Suprapubic skin (tissue), 3 donors: ENCODE results near the gene ENDOU.

Source experiments
- POLR2AphosphoS5 ChIP-seq, 3 donors: sonication (generic); formaldehyde crosslinking; IDR thresholded peaks; one replicate each; pipeline ENCODE4 v1.6.1; 2017; ENCODE audit warnings: antibody characterized with exemption in 3 of 3
- TF ChIP-seq, protein P1 (sequence below), 2 donors: fragments of 200-600 bp in 1 of 2; fragments of 450-650 bp in 1 of 2; sonication (generic) in 1 of 2; IDR thresholded peaks; one replicate each; pipeline ENCODE4 v1.5.1; 2016 to 2019; ENCODE audit warnings: antibody characterized with exemption in 2 of 2, mild to moderate bottlenecking in 1 of 2, moderate library complexity in 1 of 2

DNA sequence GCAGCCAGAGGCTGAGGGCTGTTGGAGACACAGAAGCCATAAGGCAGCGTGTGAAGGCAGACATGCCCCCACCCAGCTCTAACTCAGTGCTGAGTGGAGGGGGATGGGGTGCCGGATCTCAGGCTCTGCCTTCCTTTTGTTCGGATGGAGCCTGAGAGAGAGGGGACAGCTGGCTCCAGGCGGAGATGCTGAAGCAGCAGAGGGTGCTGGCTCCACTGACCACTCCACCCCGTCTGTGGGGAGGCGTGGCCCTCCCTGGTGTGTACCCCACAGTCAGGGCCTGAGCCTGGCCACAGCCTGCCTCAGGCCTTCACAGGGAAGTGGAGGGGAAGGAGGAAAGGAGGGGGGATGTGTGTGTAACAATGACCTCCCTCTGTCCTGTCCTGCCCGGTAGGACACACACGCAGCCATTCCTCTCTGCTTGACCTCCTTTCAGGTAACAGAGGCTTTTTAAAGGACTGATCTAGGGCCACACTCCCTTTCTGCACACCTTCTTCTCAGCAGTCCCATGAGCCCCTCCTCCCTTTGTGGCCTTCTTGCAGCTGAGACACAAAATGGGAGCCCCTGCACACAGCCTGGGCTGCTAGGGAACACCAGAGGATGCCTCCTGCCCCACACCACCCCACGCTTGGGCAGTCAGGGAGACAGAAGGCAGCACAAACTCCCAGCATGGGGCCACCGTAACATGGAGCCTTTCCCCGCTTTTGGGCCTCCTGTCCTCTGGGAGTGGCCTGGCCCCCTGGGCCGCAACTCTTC is 9.6 kb upstream of the ENDOU start:
- no peak for TF ChIP-seq POLR2AphosphoS5 (IDR thresholded peaks at IDR 0.05)
- TF ChIP-seq, protein P1, sequence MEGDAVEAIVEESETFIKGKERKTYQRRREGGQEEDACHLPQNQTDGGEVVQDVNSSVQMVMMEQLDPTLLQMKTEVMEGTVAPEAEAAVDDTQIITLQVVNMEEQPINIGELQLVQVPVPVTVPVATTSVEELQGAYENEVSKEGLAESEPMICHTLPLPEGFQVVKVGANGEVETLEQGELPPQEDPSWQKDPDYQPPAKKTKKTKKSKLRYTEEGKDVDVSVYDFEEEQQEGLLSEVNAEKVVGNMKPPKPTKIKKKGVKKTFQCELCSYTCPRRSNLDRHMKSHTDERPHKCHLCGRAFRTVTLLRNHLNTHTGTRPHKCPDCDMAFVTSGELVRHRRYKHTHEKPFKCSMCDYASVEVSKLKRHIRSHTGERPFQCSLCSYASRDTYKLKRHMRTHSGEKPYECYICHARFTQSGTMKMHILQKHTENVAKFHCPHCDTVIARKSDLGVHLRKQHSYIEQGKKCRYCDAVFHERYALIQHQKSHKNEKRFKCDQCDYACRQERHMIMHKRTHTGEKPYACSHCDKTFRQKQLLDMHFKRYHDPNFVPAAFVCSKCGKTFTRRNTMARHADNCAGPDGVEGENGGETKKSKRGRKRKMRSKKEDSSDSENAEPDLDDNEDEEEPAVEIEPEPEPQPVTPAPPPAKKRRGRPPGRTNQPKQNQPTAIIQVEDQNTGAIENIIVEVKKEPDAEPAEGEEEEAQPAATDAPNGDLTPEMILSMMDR (IDR thresholded peaks at IDR 0.05) = no peak
